GM21723 (cell line): ENCODE data around the gene CUBN.

Experiments
- ATAC-seq: cut with Tn5 transposase; IDR thresholded peaks from one replicate; pipeline ENCODE4 v1.9.1; 2021; ENCODE audit warnings: mild to moderate bottlenecking, moderate library complexity; ENCODE audit not compliant: unreplicated experiment

Gene CUBN

GRCh38 chr10:17073725-17074540, 55.7 kb downstream of the CUBN start:
- no peak for ATAC-seq

GRCh38 chr10:17068953-17069352, 60.7 kb downstream of the CUBN start:
- no peak for ATAC-seq

- no peak for ATAC-seq
Observed at GRCh38 chr10:17067376-17068264, 62.0 kb downstream of the CUBN start.

DNA sequence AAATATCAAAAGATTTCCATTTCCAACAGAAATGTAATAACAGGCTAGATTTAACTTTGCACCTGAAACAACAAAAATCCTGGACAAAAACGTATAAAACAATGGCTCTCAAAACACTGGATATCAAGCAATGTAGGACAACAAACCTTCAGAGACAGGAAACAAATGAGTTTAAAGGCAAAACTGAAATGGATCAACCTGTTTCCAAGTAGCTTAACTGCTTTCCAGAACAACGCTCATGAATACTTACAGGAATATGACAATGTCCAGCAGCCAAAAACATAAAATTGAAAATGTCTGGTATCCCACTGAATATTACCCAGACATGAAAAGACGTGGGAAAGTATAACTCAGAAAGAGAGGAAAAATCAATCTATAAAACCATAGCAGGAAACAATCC, 62.8 kb downstream of the CUBN start:
- no peak for ATAC-seq

DNA sequence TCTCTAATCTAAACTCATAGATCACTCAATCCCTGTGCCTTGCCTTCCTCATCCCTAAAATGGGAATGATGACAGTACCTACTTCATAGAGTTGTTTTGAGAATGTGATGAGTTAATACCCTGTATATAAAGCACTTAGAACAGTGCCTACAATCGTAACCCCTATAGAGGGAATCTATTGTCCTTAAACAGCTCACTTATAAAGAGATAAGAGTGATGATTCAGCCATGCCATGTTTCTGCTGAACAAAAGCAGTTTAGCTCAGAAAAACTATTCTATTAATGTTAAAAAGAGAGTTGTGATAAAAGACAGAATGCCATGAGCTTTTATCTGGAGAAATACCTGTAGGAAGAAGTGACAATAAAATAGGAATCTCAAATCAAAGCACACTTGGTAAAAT, 63.6 kb downstream of the CUBN start:
- ATAC-seq = no peak

- no peak for ATAC-seq
Observed at GRCh38 chr10:17065273-17065672, 64.3 kb downstream of the CUBN start.

DNA sequence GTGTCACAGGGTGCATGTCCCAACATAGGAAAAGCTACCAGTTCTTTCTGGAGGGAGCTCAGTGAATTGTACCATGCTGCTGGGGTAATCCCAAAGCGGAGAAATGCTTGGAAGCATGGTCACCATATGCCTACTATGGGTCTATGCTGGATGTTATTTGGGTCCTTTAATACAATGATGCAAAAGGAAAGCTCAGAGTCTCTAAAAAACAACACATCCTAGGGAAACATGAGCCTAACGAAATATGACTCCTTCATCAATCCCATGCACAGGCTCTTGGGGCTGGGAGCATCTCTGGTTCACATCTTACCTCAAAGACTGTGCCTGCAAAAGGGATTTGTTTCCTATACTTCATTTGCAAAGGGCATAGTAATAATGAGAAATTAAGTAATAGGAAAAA, 65.2 kb downstream of the CUBN start:
- no peak for ATAC-seq

- no peak for ATAC-seq
Observed at GRCh38 chr10:17062955-17063484, 66.6 kb downstream of the CUBN start.

GRCh38 chr10:17062493-17062892, 67.1 kb downstream of the CUBN start:
- ATAC-seq = no peak

- ATAC-seq = no peak
Observed at GRCh38 chr10:17062009-17062408, 67.6 kb downstream of the CUBN start.

DNA sequence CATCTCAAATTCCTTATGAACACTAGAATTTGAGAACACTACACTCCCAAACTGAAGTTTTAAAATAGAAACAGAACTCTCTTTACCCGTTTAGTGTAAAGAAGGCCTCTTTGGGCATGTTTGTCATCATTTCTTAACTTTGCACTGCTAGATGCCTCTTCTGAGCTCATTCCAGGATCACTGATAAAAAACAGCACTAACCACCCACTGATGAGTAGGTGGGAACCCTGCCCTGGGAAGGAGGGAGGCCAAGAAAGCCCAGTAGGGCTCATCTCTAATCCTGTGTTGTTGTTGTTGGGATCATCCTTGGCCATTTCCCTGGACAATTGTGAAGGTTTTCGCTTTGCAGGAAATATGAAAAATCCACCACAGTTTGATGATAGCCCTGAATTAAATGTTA, 68.2 kb downstream of the CUBN start:
- ATAC-seq = no peak

- no peak for ATAC-seq
Observed at GRCh38 chr10:17060289-17060688, 69.3 kb downstream of the CUBN start.

GRCh38 chr10:17059197-17059688, 70.4 kb downstream of the CUBN start:
- no peak for ATAC-seq

DNA sequence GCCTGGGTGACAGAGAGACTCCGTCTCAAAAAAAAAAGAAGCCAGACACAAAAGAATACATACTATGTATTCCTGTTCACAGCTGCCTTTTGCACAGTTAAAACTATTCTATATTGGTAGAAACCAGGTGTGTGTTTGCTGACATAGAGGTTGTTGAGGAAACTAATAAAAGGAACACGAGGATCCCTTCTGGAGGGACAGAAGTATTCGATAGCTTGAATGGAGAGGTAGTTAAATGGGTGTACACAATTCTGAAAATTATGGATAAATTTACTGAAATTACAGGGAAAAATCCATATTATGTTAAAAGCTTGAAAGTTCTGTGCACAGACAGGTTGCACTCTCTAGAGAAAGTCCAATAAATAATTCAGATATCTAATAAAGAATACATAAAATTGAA, 71.5 kb downstream of the CUBN start:
- no peak for ATAC-seq

GRCh38 chr10:17056781-17057428, 72.7 kb downstream of the CUBN start:
- ATAC-seq = no peak

DNA sequence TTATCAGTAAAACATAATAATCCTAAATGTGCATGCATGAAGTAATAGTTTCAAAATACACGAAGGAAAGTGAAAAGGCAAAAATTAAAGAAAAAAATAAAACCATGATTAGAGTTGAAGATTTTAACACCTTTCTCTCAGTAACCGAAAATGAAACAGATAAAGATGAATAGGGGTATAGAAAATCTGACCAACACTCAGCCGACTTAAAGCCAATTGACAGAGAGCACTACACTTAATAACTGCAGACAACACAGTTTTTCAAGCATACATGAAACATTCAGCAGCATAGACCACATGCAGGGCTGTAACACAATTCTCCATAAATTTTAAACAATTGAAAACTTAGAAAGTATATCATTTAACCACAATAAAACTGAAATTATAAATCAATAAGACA, 76.1 kb downstream of the CUBN start:
- no peak for ATAC-seq

DNA sequence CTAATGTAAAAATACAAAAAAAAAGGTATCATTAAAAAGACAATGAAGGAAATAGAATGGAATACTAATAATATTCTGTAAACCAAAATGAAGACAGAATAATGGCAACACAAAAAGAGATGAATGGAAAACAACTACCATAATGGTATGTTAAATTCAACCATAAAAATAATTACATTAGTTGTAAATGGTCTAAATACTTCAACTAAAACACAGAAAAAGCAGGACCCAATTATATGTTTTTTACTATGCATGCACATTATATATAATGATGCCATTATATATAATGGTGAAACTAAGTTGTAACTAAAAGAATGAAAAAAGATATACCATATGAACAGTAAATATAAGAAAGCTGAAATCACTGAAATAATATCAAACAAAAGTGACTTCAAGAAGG, 76.5 kb downstream of the CUBN start:
- ATAC-seq = no peak

DNA sequence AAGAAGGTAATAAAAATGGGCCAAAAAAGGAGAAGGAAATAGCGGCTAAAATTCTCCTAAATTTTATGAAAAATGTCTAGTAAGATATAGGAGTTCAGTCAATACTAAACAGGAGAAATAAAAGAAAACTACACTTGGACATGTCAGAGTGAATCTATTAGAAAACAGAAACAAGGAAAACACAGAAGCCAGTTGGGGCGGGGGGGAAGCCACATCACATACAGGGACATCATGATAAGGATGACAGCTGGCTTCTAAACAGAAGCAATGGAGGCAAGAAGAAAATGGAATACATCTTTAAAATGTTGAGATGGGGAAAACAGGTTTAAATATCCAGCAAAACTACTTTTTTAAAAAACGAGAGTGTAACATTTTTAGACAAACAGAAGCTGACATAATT, 77.8 kb downstream of the CUBN start:
- ATAC-seq = no peak

DNA sequence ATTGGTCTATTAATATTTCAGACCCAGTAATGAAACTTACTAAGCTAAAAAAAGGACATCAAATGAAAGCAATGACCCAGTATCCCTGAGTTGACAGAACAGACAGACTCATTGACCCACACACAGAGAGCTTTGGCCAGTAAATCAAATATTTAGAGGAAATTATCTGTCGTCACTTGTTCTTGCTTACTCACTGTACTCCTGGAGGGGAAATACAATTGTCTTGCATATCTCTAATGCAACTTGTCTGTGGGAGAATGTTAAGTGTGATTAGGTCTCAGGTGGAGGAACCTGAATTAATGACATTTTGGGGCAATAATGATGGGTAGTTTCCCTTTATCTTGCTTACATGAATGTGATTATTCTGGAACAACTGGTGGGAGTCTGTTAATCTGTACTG, 80.4 kb downstream of the CUBN start:
- no peak for ATAC-seq

GRCh38 chr10:17047908-17048307, 81.7 kb downstream of the CUBN start:
- ATAC-seq = no peak

- no peak for ATAC-seq
Observed at GRCh38 chr10:17046989-17047388, 82.6 kb downstream of the CUBN start.
